ENCODE results near the gene CEP192.

CEP192 gene

DNA sequence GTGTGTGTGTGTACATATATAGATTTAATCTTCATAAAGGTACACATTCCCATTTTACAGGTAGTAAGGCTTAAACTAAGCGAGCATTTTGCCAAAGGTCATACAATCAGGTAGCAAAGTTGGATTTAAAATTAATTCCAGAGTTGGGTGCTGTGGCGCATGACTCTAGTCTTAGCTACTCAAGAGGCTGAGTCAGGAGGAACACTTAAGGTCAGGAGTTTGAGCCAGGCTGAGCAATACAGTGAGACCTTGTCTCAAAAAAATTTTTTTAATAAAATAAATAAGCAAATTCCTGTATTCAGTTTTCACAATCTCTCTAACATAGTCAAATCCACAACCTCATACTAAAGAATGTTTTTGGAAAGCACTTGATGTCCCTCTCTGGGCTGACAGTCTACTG is 115.9 kb downstream of the CEP192 start:
- no peak overlapping the region for H3K4me2 ChIP-seq (ENCODE audit: low read length)
- H3K27me3 ChIP-seq (ENCODE audit: control insufficient read depth, low read length): no peaks in the 10 kb centered on the region
- H3K9me3 ChIP-seq (ENCODE audit: control insufficient read depth, insufficient read depth, low read length): no peaks in the 10 kb centered on the region
- H3K9me2 ChIP-seq (replicated peaks; ENCODE audit: control insufficient read depth, low read length): no peaks in the 10 kb centered on the region
- TF ChIP-seq, protein P1, sequence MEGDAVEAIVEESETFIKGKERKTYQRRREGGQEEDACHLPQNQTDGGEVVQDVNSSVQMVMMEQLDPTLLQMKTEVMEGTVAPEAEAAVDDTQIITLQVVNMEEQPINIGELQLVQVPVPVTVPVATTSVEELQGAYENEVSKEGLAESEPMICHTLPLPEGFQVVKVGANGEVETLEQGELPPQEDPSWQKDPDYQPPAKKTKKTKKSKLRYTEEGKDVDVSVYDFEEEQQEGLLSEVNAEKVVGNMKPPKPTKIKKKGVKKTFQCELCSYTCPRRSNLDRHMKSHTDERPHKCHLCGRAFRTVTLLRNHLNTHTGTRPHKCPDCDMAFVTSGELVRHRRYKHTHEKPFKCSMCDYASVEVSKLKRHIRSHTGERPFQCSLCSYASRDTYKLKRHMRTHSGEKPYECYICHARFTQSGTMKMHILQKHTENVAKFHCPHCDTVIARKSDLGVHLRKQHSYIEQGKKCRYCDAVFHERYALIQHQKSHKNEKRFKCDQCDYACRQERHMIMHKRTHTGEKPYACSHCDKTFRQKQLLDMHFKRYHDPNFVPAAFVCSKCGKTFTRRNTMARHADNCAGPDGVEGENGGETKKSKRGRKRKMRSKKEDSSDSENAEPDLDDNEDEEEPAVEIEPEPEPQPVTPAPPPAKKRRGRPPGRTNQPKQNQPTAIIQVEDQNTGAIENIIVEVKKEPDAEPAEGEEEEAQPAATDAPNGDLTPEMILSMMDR (IDR thresholded peaks at IDR 0.05; ENCODE audit: low read depth, low read length, poor library complexity, severe bottlenecking): no peak
- TF ChIP-seq EZH2phosphoT487 (IDR thresholded peaks at IDR 0.05; ENCODE audit: borderline replicate concordance, low read length): no peak
- H3K4me1 ChIP-seq (ENCODE audit: control insufficient read depth, low read length): no peaks in the 10 kb centered on the region
- no peaks in the 10 kb centered on the region for H4K20me1 ChIP-seq (ENCODE audit: control insufficient read depth, insufficient read depth, low read depth, low read length)
- H3K79me2 ChIP-seq (ENCODE audit: control insufficient read depth, low read length): no peaks in the 10 kb centered on the region
- H3F3A ChIP-seq (ENCODE audit: control insufficient read depth, insufficient read depth): no peaks in the 10 kb centered on the region
- H3K4me3 ChIP-seq (ENCODE audit: low read length): no peak overlapping the region
- H3K27ac ChIP-seq (ENCODE audit: low read depth, low read length): no peak overlapping the region
- peaks cover 79% of the 10 kb centered on the region for H3K36me3 ChIP-seq (ENCODE audit: control insufficient read depth, low read length)

DNA sequence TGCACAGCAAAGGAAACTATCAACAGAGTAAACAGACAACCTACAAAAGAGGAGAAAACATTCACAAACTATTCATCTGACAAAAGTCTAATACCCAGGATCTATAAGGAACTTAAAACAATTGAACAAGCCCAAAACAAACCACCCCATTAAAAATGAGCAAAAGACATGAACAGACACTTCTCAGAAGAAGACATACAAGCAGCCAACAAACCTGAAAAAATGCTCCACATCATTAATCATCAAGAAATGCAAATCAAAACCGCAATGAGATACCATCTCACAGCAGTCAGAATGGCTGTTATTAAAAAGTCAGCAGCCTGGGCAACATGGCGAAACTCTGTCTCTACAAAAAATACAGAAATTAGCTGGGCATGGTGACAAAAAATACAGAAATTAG is 117.2 kb downstream of the CEP192 start:
- Histone ChIP-seq H3F3A (ENCODE audit: control insufficient read depth, insufficient read depth) (no peaks in the 10 kb centered on the region), H3K36me3 (ENCODE audit: control insufficient read depth, low read length) (peaks cover 75% of the 10 kb centered on the region), H3K4me1 (ENCODE audit: control insufficient read depth, low read length) (no peaks in the 10 kb centered on the region), H3K4me2 (ENCODE audit: low read length) (no peak overlapping the region), H3K4me3 (ENCODE audit: low read length) (no peak overlapping the region), H3K9me3 (ENCODE audit: control insufficient read depth, insufficient read depth, low read length) (no peaks in the 10 kb centered on the region), H4K20me1 (ENCODE audit: control insufficient read depth, insufficient read depth, low read depth, low read length) (no peaks in the 10 kb centered on the region), H3K27me3 (ENCODE audit: control insufficient read depth, low read length) (no peaks in the 10 kb centered on the region), H3K27ac (ENCODE audit: low read depth, low read length) (no peak overlapping the region), H3K79me2 (ENCODE audit: control insufficient read depth, low read length) (no peaks in the 10 kb centered on the region), H3K9me2 (replicated peaks; ENCODE audit: control insufficient read depth, low read length) (no peaks in the 10 kb centered on the region)
- TF ChIP-seq, protein P1 (IDR thresholded peaks at IDR 0.05; ENCODE audit: low read depth, low read length, poor library complexity, severe bottlenecking): no peak
- TF ChIP-seq EZH2phosphoT487 (IDR thresholded peaks at IDR 0.05; ENCODE audit: borderline replicate concordance, low read length): no peak

DNA sequence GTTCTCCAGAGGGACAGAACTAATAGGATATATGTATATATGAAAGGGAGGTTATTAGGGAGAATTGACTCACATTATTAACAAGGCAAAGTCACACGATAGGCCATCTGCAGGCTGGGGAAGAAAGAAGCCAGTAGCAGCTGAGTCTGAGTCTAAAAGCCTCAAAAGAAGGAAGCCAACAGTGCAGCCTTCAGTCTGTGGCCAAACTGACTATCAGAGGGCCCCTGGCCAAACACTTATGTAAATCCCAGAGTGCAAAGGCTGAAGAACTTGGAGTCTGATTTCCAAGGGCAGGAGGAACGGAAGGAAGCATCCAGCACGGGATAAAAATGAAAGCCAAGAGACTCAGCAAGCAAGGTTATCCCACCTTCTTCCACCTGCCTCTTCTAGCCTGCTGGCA is 119.4 kb downstream of the CEP192 start:
- no peaks in the 10 kb centered on the region for H3K27me3 ChIP-seq (ENCODE audit: control insufficient read depth, low read length)
- H3K4me1 ChIP-seq (ENCODE audit: control insufficient read depth, low read length): no peaks in the 10 kb centered on the region
- H3K9me2 ChIP-seq (replicated peaks; ENCODE audit: control insufficient read depth, low read length): no peaks in the 10 kb centered on the region
- no peak for TF ChIP-seq EZH2phosphoT487 (IDR thresholded peaks at IDR 0.05; ENCODE audit: borderline replicate concordance, low read length)
- TF ChIP-seq, protein P1 (IDR thresholded peaks at IDR 0.05; ENCODE audit: low read depth, low read length, poor library complexity, severe bottlenecking): no peak
- H4K20me1 ChIP-seq (ENCODE audit: control insufficient read depth, insufficient read depth, low read depth, low read length): no peaks in the 10 kb centered on the region
- H3K36me3 ChIP-seq (ENCODE audit: control insufficient read depth, low read length): peaks cover 72% of the 10 kb centered on the region
- H3K27ac ChIP-seq (ENCODE audit: low read depth, low read length): no peak overlapping the region
- H3K4me2 ChIP-seq (ENCODE audit: low read length): no peak overlapping the region
- no peaks in the 10 kb centered on the region for H3K79me2 ChIP-seq (ENCODE audit: control insufficient read depth, low read length)
- no peaks in the 10 kb centered on the region for H3K9me3 ChIP-seq (ENCODE audit: control insufficient read depth, insufficient read depth, low read length)
- H3F3A ChIP-seq (ENCODE audit: control insufficient read depth, insufficient read depth): no peaks in the 10 kb centered on the region
- H3K4me3 ChIP-seq (ENCODE audit: low read length): no peak overlapping the region

DNA sequence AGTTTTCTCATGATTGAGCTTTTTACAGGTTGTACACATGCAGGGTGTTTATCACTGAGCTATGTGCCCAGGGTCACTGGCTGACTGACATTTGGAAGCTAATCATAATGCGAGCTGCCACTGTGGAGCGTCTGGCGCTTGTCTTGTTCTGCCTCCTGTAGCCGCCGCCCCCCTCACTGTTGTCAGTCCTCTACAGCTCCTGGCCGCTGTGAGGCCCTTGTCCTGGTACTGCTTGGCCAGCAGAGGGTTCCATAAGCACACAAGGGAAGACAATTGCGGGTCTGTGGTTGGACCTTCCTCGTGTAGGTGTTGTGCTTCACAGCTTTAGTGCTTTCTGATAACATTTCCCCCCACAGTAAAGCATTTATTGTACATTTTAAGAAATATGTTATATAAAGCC is 121.8 kb downstream of the CEP192 start:
- H3K79me2 ChIP-seq (ENCODE audit: control insufficient read depth, low read length): no peaks in the 10 kb centered on the region
- H3K4me1 ChIP-seq (ENCODE audit: control insufficient read depth, low read length): no peaks in the 10 kb centered on the region
- H3K27ac ChIP-seq (ENCODE audit: low read depth, low read length): no peak overlapping the region
- H4K20me1 ChIP-seq (ENCODE audit: control insufficient read depth, insufficient read depth, low read depth, low read length): no peaks in the 10 kb centered on the region
- no peaks in the 10 kb centered on the region for H3F3A ChIP-seq (ENCODE audit: control insufficient read depth, insufficient read depth)
- no peaks in the 10 kb centered on the region for H3K9me3 ChIP-seq (ENCODE audit: control insufficient read depth, insufficient read depth, low read length)
- no peaks in the 10 kb centered on the region for H3K27me3 ChIP-seq (ENCODE audit: control insufficient read depth, low read length)
- H3K4me2 ChIP-seq (ENCODE audit: low read length): no peak overlapping the region
- no peak overlapping the region for H3K4me3 ChIP-seq (ENCODE audit: low read length)
- H3K36me3 ChIP-seq (ENCODE audit: control insufficient read depth, low read length): peaks cover 64% of the 10 kb centered on the region
- H3K9me2 ChIP-seq (replicated peaks; ENCODE audit: control insufficient read depth, low read length): no peaks in the 10 kb centered on the region
- TF ChIP-seq, protein P1 (IDR thresholded peaks at IDR 0.05; ENCODE audit: low read depth, low read length, poor library complexity, severe bottlenecking): no peak
- TF ChIP-seq EZH2phosphoT487 (IDR thresholded peaks at IDR 0.05; ENCODE audit: borderline replicate concordance, low read length): no peak
